ENCODE results near the gene OR2W1.

GRCh38 chr6:29035951-29036350 lies 9.0 kb downstream of the OR2W1 start:
- TF ChIP-seq, protein P1, sequence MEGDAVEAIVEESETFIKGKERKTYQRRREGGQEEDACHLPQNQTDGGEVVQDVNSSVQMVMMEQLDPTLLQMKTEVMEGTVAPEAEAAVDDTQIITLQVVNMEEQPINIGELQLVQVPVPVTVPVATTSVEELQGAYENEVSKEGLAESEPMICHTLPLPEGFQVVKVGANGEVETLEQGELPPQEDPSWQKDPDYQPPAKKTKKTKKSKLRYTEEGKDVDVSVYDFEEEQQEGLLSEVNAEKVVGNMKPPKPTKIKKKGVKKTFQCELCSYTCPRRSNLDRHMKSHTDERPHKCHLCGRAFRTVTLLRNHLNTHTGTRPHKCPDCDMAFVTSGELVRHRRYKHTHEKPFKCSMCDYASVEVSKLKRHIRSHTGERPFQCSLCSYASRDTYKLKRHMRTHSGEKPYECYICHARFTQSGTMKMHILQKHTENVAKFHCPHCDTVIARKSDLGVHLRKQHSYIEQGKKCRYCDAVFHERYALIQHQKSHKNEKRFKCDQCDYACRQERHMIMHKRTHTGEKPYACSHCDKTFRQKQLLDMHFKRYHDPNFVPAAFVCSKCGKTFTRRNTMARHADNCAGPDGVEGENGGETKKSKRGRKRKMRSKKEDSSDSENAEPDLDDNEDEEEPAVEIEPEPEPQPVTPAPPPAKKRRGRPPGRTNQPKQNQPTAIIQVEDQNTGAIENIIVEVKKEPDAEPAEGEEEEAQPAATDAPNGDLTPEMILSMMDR (IDR thresholded peaks at IDR 0.05; ENCODE audit: low read length) = no peak
- TF ChIP-seq EZH2 (optimal IDR thresholded peaks at IDR 0.05; ENCODE audit: low read depth, low read length) = no peak
